Measurements from ENCODE around the gene PACRG. TPM values are rescaled to one million over a fixed set of nuclear protein-coding genes. Genes with fewer than 3 reads are reported as not detected.

The PACRG gene
- total and polyA plus RNA-seq, 2 of the 13 experiments (the other 11 are each of a cell fraction or from before 2014, with no cell fraction given), result 0.13 TPM; not detected in 1

DNA sequence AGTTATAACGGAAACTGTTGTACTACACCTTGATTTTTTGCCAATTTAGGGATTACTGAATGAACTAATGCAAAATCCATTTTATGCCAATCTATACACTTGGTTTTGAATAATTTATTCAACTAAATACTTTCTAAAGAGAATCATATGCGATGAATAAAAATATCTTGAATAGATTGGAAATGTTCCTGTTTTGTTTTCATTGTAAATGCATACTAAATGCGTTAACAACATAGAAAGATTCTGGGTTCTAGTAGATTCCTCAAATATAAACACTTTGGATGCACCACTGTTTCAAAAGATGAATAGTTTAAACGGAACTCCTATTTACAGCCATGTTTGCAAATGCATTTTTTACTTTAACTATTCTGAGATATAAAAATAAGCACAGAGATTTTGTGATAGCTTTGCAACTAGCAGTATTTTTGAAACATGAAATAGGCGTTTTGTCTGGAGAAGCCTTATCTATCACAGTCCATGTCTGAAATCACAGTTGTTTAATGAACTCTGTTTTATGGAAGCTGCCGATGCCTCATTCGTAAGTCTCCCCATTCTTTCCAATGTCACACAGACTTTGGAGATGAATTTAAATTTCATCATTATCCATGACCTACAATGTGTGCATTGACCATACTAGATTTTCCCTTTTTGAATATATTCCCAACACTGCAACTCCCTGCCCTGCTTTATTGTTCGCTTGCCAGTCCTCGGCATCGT, 409.1 kb downstream of the PACRG start (continued):
- TF ChIP-seq ZNF841 (CRISPR knock-in tag; IDR thresholded peaks at IDR 0.05; ENCODE audit: borderline replicate concordance), result no peak

GRCh38 chr6:163137398-163137881, 409.7 kb downstream of the PACRG start:
- Histone ChIP-seq H3K4me1 (ENCODE audit: insufficient read depth, low read length) (no peaks in the 10 kb centered on the region), H3K4me3 (replicated peaks in 1 of 3; ENCODE audit: insufficient read depth in 1 of 3, low read depth in 2 of 3, low read length in 3 of 3) (no peak overlapping the region), H2AFZ (ENCODE audit: low read length) (no peak overlapping the region), H3K36me3 (replicated peaks in 1 of 2; ENCODE audit: control insufficient read depth in 1 of 2, insufficient read depth in 2 of 2, low read length in 2 of 2) (no peaks in the 10 kb centered on the region), H3K4me2 (ENCODE audit: low read depth, low read length) (no peak overlapping the region), H3K79me2 (ENCODE audit: insufficient read depth, low read length) (no peaks in the 10 kb centered on the region), H4K20me1 (ENCODE audit: insufficient read depth, low read length) (no peaks in the 10 kb centered on the region), H3K9me3 (ENCODE audit: low read length) (no peaks in the 10 kb centered on the region), H3K27ac (ENCODE audit: extremely low read length, insufficient read depth, low read length) (no peak overlapping the region), H3K27me3 (ENCODE audit: control insufficient read depth in 1 of 2, insufficient read depth in 2 of 2, low read length in 2 of 2) (peaks cover 1 to 17% of the 10 kb centered on the region in 2 experiments; a peak in 2 of 5 replicates), H3K9ac (ENCODE audit: insufficient read depth, low read depth, low read length) (no peak overlapping the region)
- CTCF ChIA-PET (ENCODE audit: low intra/inter-chr PET ratio, low total read pairs), result no interaction called here
- intact Hi-C loops (cut with micrococcal nuclease; ENCODE audit: unreplicated experiment), result no loop called here
- 45% methylated on average over 21 of the region's 21 CpGs for WGBS (ENCODE audit: low lambda C conversion rate)
- BruUV-seq (replicated peaks), result no TSS peak
- no peak for TF ChIP-seq ZC3H13 (CRISPR knock-in tag; IDR thresholded peaks at IDR 0.05)
- TF ChIP-seq SAFB2 (CRISPR knock-in tag; IDR thresholded peaks at IDR 0.05; ENCODE audit: borderline replicate concordance, low read depth), result no peak
- TF ChIP-seq MED1 (CRISPR knock-in tag; IDR thresholded peaks at IDR 0.05), result no peak
- TF ChIP-seq, protein P1, sequence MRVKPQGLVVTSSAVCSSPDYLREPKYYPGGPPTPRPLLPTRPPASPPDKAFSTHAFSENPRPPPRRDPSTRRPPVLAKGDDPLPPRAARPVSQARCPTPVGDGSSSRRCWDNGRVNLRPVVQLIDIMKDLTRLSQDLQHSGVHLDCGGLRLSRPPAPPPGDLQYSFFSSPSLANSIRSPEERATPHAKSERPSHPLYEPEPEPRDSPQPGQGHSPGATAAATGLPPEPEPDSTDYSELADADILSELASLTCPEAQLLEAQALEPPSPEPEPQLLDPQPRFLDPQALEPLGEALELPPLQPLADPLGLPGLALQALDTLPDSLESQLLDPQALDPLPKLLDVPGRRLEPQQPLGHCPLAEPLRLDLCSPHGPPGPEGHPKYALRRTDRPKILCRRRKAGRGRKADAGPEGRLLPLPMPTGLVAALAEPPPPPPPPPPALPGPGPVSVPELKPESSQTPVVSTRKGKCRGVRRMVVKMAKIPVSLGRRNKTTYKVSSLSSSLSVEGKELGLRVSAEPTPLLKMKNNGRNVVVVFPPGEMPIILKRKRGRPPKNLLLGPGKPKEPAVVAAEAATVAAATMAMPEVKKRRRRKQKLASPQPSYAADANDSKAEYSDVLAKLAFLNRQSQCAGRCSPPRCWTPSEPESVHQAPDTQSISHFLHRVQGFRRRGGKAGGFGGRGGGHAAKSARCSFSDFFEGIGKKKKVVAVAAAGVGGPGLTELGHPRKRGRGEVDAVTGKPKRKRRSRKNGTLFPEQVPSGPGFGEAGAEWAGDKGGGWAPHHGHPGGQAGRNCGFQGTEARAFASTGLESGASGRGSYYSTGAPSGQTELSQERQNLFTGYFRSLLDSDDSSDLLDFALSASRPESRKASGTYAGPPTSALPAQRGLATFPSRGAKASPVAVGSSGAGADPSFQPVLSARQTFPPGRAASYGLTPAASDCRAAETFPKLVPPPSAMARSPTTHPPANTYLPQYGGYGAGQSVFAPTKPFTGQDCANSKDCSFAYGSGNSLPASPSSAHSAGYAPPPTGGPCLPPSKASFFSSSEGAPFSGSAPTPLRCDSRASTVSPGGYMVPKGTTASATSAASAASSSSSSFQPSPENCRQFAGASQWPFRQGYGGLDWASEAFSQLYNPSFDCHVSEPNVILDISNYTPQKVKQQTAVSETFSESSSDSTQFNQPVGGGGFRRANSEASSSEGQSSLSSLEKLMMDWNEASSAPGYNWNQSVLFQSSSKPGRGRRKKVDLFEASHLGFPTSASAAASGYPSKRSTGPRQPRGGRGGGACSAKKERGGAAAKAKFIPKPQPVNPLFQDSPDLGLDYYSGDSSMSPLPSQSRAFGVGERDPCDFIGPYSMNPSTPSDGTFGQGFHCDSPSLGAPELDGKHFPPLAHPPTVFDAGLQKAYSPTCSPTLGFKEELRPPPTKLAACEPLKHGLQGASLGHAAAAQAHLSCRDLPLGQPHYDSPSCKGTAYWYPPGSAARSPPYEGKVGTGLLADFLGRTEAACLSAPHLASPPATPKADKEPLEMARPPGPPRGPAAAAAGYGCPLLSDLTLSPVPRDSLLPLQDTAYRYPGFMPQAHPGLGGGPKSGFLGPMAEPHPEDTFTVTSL (CRISPR knock-in tag; IDR thresholded peaks at IDR 0.05; ENCODE audit: borderline replicate concordance), result no peak
- TF ChIP-seq ZSCAN12 (CRISPR knock-in tag; IDR thresholded peaks at IDR 0.05), result no peak
- ATAC-seq (no peak), FAIRE-seq (no peak), DNase-seq (ENCODE audit: low spot score) (no peak)
- in situ Hi-C loops (cut with HindIII; ENCODE audit: extremely low pct_ligation_motif_present, low pct_unique_long_range_greater_than_20kb), result no loop called here
- POLR2A ChIA-PET, result no interaction called here
